Umbilical cord (tissue), 2 donors: ENCODE measurements around the gene FEN1. TPM values are rescaled to one million over a fixed set of nuclear protein-coding genes. Genes with fewer than 3 reads are reported as not detected.

Source experiments
- DNase-seq: peaks from one replicate; pipeline ENCODE4 v3.0.0-alpha.2; 2015; ENCODE audit warnings: low spot score
- total RNA-seq: library from RNA; depleted of rRNA; stranded (reverse); fragments of >200 nt; gene quantifications from one replicate; pipeline ENCODE4 v1.2.3, GENCODE V29; 2014; ENCODE audit warnings: low replicate concordance; ENCODE audit not compliant: insufficient read depth

The FEN1 gene
- total RNA-seq, 1 donor from 2014 or later: 2.6 TPM

DNA sequence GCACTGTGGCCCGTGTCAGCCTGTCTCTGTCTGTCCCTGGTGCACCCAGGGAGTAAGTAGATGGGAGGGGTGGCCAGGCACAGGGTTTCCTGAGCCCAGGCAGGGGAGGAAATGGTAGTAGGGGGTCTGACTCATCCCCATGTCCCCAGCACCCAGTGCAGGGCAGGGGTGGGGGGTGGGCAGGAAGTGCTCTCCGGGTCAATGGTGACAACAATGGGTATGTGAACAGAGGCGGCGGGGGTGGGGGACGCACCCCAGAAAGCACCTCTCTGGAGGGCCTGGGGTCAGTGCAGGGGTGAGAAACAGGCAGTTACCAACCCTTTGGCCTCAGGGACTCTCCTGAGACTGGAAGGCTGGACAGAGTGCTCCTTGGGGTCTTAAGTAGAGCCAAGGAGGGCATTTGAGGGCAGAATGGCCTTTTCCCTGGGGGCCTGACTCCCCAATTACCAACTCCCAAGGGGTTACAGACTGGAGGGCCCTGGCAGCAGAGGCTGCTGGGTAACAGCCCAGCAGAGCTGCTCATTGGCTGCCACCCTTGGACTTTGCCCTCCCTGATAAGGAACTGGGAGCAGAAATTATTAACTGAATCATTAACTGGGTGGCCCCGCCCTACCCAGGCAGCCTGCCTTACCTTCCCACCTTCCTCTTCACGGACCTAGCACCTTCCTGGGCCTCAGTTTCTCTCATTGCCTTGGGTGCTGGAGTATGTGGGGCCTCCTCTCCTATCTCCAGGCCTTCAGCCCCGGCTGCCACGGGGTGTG lies 36.1 kb upstream of the FEN1 start:
- DNase-seq: no peak

DNA sequence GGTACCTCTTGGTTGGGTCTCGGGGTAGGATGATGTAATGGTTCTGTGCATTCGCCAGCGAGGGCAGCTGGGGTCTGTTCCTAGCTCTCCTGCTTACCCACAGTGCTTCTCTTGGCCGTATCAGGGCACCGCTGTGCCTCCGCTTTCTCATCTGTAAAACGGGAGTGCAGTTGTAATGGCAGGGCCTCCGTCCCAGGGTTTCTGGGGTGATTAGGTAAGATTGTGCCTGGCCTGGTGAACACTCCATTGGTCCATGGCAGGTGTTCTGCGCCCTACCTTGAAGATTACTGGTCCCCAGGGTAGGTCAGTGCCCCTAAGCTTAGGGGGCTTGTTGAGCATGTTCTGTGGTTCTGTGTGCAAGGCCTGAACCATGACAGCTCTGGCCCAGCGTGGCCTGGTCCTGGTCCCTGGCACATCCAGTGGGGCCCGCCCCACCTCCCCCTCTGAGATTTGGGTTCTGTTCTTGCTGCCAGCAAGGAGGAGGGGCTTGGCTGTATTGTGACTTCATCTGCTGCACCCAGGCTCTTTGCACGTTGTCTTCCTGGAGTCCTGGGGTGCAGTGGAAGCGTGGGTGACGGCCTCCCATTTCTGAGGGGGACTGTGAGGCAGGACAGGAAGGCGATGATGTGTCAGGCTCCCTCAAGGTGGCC lies 35.4 kb upstream of the FEN1 start:
- no peak for DNase-seq

DNA sequence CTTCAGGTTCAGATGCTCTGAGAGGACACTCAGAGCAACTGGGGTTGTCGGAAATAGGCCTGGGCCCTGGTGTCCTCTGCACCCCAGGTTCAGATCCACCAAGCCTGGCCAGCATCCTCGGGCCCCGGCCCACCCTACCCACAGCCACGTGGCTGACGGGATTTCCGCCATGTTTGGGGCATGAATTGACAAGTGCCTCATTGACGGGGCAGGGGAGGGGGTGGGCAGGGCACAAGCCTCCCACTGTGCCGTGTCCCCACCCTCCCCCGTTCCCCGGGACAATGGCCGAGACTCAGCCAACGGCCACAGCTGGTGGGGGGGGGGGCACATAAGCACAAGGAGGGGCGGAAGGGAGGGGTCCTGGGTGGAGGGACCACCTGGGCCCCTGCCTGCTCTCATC lies 31.8 kb upstream of the FEN1 start:
- no peak for DNase-seq

DNA sequence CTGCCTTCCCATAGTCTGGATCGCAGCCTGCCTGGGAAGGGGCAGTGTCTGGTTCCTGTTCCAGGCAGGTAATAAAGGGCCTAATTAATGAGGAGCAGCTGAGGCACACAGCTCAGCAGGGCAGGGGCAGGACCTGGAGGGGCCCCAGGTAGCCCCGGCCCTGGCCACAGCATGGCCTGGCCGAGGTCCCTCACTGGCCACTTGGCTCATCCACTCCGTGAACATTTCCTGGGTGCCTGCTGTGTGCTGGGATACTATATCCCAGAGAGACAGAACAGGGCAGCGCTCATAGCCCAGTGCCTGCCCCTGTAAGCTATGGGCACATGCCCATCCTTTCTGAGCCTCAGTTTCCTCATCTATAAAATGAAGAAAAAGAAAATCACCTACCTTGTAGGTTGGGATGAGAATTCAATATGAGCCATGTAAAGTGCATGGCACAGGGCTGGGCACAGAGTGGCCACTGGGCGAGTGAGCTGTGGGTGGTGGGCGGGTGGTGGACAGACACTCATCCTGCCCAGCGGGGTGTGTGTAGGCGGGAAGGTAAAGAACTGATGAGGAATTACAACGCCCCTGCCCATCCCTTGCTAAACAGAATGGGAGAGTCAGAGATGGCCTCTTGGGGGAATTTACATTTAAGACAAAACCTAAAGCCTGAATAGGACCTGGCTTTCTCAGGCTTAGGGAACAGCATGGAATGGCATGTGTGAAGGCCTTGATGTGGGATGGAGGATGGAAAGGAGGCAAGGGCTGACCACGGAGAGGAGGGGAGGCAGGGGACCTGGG lies 31.1 kb upstream of the FEN1 start:
- DNase-seq: peak; percentile 55

DNA sequence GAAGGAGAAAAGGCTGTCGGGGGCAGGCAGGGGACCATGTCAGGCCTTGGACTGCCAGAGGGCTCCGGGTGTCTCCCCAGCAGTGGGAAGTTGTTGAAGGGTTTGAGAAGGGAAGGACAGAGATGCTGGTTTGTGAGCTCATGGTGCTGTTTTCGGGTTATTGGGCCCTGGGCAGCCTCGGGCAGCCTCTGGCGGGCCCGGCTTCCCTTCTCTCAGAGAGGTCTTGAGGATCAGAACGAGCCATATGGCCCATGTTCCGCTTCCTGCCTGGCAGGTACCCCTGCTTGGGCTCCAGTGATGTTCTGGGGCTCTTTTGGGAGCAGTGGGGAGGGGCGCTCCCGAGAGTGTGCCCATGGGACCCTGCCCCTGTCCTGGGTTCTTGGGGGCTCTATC lies 30.5 kb upstream of the FEN1 start:
- no peak for DNase-seq

DNA sequence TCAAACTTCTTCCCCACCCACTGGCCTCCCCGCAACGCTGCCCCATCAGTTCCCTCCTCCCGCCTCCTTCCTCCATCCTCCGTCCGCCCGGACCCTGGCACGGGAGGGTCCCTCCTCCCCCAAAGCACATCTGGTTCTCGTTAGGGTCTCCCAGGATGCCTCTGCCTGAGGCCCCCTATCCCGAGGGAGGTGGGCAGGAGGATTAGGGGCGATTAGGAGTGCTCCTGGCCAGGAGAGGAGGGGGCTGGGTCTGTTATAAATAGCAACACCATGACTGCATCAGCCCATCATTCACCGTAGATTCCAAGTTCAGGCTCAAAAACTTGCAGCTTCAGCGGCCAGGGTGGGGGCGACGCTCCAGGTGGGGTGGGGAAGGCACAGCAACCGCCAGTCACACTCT lies 29.9 kb upstream of the FEN1 start:
- DNase-seq: peak; percentile 79

DNA sequence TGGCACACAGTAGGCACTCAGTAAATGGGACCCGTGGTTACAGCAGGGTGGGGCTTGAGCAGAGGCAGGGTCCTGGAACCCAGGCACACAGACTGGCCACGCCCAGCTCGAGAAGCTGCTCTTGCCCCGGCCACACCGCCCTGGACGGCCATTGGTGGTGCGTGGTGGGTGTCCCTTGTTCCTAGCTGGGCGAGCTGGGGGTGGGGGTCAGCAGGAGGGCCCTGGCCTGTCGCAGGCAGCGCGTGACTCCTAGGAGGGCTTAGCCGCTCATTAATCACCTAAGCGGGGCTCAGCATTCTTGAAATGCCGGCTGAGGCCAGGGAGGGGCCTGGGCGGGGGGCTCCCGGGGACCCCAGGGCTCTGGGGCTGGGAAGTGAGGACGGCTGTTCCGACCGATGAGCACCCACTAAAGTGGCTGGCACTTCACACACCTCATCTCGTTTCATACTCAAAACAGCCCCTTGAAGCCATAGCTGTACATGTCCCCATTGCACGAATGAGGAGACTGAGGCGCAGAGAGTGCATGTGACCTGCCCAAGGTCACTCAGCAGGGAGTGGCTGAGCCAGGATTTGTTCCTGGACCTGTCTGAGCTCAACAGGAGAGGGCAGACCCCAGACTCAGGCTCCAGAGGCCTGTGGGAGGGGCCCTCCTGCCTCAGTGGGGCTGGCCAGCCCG lies 28.6 kb upstream of the FEN1 start:
- no peak for DNase-seq

DNA sequence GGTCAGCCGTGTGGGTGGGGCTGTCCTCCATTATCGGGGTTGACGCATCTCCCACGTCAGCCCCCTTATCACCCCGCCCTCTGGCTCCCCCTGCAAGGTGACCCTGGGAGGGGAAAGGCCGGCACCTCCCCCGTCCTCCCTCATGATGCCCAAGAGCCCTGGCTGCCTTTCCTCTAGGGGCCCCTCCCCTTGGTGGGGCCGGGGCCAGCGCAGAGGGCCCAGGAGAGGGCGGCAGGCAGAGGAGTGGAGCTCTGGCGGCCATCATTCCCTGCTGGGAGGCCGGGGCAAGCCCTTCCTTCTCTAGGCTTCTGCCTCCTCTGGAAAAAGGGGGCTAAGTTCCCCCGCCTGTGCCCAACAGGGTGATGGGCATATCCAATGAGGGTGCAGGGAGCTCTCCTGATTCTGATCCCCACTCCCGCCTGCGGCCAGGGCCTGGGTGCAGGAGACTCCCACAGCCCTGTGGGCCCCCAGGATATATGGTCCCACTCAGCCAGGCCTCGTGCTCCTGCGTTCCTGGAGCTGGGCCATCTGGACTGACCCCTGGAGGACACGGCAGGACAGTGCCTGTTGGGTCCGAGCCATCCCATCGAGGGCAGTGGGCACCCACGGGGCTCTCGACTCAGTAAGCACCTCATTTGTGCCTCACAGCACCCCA lies 28.0 kb upstream of the FEN1 start:
- peak; percentile 78 for DNase-seq

DNA sequence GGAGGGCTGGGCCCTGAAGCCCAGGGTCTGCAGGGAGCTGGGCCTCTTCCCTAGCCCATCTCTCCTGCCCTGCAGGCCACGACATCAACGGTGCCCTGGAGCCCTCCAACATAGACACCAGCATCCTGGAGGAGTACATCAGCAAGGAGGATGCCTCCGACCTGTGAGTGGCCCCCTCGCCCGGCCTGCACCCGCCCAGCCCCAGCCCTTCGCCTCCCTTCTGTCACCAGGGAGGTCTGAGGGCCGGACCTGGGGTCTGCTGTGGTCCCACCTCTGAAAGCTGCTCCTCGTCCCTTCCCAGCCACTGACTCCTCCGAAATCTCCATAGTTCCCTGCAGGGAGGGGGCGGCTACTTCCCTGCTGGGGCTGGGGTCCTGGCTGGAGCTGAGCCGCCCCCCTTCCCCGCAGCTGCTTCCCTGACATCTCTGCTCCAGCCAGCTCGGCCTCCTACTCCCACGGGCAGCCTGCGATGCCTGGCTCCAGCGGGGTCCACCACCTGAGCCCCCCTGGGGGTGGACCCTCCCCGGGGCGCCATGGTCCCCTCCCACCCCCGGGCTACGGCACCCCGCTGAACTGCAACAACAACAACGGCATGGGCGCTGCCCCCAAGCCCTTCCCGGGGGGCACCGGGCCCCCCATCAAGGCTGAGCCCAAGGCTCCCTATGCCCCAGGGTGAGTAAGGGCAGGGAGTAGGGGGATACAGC lies 27.0 kb upstream of the FEN1 start:
- no peak for DNase-seq

DNA sequence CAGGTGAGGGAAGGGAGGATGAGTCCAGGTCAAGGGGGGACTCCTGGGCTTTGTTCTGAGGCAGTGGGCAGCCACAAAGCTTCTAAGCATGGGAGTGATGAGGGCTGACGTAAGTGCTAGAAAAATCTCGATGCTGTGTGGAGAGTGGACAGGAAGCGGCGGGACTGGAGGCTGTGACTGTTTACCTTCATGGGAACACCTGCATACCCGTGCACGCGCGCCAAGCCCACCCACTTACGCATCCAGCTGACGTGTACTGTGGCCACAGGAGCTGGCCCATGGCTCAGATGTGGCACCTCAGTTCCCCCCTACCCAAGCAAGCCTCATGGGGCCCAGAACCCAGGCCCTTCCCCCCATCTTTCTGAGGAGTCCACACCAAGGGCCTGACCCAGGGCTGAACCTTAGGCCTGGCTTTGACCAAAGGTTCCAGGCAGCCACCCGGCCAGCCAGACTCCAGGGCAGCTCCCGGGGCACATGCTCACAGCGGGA lies 26.3 kb upstream of the FEN1 start:
- DNase-seq: no peak

DNA sequence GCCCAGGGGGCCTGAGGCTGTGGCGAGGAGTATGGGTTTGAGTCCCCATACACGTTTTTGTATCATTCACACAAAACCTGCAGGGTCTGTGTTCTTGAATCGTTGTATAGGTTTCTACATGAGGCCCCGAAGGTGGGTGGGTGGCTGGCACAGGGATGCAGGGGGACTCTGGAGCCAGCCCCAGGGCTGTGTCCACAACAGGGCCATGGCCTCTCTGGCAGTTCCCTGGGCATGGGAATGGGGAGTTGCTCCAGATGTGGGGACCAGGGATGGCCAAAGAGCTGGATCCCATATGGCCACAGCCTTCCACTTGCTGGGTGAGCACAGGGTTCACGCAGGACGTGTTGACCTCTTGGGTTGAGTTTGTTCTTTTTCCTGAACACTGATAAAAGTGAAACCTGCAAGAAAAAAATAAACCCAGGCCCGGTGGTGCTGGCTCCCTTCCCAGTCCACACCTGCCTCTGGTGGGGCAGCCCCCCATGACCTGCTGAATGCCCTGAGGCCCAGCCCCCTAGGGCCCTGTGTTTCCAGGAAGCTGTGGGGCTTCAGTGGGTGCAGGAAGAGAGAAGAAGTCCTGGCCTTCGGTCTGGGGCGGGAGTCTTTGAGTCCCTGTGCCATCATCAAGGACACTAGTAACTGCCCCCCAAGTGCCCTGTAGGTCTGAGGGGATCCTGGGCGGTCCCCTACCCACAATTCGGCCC lies 24.2 kb upstream of the FEN1 start:
- no peak for DNase-seq

DNA sequence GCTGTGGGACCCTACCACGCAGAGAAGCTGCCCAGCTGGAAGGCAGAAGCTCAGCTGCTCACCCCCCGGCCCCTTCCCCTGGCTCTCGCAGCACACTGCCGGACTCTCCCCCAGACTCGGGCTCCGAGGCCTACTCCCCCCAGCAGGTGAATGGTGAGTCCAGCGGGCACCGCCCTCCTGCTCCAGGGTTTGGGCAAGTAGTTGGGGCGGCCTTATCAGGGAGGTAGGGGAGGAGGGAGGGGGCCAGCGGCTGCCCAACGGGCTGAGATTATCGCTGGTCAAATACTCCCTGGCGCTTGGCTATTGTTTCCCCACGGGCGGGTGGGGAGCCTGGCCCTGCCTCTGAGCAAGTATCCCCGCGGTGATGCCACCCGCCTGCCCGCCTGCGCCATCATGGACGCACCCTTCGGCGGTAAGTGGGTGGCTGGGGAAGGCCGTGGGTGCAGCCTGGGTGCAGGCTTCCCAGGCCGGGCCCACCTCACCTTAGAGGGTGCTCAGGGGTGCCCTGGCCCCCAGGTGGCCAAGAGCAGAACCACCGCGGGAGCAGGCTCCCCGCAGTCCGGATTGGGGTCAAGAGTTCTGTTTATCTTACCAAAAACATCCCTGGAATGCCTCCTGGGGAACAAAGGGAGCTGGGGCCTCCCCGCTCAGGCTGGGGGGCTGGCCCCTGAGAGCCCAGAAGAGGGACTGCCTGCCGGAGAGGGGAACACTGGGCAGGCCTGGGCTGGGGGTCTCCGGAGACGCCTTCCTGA lies 23.4 kb upstream of the FEN1 start:
- peak; percentile 55 for DNase-seq

DNA sequence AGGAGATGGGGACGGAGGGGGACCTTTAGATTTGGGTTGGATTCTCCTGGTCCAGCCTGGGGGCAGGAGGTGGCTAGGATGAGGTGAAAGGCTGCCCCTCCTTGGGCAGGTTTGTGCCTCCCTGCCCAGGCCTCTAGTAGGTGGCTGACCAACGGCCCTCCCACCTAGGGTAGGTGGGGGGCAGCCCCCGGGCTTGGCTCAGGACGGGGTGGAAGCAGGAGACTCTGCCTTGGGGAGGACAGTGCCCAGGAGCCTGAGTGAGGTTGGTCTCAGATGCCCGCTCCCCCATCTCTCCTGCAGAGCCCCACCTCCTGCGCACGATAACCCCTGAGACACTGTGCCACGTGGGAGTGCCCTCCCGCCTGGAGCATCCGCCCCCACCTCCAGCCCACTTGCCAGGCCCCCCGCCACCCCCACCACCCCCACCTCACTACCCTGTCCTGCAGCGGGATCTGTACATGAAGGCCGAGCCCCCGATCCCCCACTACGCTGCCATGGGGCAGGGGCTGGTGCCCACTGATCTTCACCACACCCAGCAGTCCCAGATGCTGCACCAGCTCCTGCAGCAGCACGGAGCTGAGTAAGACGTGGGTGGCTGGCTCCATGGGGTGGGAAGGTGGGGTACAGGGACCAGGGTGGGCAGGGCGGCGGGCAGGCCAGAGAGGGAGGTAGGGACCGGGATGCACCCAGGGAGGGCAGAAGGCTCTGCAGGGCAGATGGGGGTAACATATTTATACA lies 22.6 kb upstream of the FEN1 start:
- no peak for DNase-seq

DNA sequence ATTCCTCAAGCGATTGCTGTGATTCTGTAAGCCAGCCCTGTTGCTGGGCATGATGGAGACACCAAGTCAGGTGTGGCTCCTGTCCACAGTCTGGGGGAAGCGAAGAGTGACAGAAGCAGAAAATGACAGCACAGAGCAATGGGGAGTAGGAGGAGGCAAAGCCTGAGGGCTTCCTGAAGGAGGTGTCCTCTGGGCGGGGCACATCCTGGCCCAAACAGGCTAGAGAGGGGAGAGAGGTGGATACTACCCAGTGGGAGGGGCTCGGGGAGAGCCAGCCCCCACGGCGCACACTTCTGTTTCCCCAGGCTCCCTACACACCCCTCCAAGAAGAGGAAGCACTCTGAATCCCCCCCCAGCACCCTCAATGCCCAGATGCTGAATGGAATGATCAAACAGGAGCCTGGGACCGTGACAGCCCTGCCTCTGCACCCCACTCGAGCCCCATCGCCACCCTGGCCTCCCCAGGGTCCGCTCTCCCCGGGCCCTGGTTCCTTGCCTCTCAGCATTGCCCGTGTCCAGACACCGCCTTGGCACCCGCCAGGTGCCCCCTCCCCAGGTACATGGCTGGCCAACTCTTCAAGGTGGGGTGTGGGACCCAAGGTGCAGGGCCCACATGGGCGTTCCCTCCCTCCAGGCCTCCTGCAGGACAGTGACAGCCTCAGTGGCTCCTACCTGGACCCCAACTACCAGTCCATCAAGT lies 21.4 kb upstream of the FEN1 start:
- DNase-seq: no peak

DNA sequence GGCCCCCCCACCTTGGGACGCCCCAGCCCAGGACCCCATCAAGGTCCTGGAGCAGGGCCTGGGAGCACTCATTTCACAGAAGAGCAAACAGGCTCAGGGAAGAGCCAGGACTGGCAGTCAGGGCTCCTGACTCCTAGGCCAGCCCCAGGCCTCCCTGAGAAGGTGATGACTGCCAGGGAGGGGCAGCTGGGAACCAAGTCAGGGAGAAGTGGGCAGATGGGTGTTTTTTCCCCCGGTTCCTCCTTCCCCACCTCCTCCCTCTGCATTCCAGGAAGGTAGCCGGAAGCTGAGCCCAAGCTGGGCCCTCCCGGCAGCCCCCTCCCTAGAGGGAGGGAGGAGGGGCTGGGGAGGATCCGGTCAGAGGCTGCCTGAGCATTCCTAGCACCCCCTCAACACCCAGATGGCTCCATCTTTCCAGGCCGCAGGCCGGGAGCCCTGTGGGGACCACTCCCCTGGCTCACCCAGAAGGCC lies 20.7 kb upstream of the FEN1 start:
- DNase-seq: no peak

DNA sequence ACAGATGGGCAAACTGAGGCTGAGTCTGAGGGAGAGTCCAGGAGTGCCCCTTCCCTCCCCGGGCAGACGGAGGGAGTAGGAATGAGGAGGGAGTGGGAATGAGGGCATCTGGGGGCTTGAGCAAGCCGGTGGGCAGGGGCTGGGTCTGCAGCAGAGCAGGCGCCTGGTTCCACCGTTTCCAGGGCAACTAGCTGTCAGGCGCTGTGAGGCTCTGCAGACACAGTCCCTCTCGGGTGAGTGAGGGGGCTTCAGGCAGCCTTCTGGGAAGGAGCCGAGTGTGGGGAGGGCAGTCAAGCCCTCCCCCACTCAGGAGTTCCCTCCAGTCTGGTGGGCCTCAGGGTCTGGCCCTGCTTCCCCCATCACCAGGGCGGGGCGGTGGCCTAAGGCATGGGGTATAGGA lies 19.4 kb upstream of the FEN1 start:
- peak; percentile 85 for DNase-seq

DNA sequence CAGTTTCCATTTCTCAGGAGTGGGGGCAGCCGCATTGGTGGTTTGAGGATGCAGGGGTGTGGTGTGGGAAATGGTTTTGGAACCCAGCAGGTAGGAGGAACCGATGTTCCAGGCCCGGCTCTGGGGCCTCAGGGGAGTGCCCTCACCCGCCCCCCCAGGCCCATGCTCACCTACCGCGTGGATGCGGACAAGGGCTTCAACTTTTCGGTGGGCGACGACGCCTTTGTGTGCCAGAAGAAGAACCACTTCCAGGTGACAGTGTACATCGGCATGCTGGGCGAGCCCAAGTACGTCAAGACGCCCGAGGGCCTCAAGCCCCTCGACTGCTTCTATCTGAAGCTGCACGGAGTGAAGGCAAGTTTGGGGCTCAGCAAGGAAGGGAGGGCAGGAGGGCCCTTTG lies 18.9 kb upstream of the FEN1 start:
- DNase-seq: no peak

DNA sequence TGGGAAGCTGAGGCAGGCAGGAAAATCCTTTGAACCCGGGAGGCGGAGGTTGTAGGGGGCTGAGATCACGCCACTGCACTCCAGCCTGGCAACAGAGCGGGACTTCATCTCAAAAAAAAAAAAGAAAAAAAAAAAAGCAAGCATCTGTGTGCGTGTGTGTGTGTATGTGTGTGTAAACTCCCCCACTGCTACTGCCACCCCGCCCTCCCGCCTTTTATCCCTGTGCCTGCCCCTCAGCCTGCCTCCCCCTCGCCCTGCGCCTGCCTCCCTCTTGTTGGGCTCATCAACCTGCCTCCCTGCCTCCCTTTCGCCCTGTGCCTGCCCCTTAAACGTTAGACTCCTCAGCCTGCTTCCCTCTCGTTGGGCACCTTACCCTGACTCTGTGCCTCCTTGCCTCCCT lies 18.3 kb upstream of the FEN1 start:
- peak; percentile 84 for DNase-seq
